Aorta (tissue), 5 donors: ENCODE measurements around the gene NDUFC2. TPM values are rescaled to one million over a fixed set of nuclear protein-coding genes. Genes with fewer than 3 reads are reported as not detected.

ENCODE experiments used
- ATAC-seq: fragments of 200-7000 bp; cut with Tn5 transposase; one replicate; pipeline ENCODE4 v1.9.1; 2022; ENCODE audit warnings: moderate library complexity; ENCODE audit not compliant: low FRiP score
- DNase-seq, 2 donors: peaks; one replicate each; pipeline ENCODE4 v3.0.0-alpha.2; 2020
- H3K27ac ChIP-seq, 2 donors: one replicate each; pipeline ENCODE4 v1.5.1; 2013; ENCODE audit warnings: low read length in 2 of 2, mild to moderate bottlenecking in 2 of 2, moderate library complexity in 2 of 2, control low read depth in 1 of 2, inconsistent platforms in 1 of 2, low read depth in 1 of 2
- H3K27me3 ChIP-seq, 2 donors: one replicate each; pipeline ENCODE4 v1.6.1; 2013; ENCODE audit warnings: control low read depth in 1 of 2, low read length in 1 of 2, mild to moderate bottlenecking in 1 of 2, moderate library complexity in 1 of 2; ENCODE audit not compliant: insufficient read depth in 2 of 2, control insufficient read depth in 1 of 2
- H3K36me3 ChIP-seq, 2 donors: one replicate each; pipeline ENCODE4 v1.6.1; 2013; ENCODE audit warnings: control low read depth in 1 of 2, low read length in 1 of 2, mild to moderate bottlenecking in 1 of 2; ENCODE audit not compliant: insufficient read depth in 2 of 2, control insufficient read depth in 1 of 2
- H3K4me1 ChIP-seq, 2 donors: one replicate each; pipeline ENCODE4 v1.6.1; 2013; ENCODE audit warnings: low read length in 2 of 2, control low read depth in 1 of 2, mild to moderate bottlenecking in 1 of 2, moderate library complexity in 1 of 2; ENCODE audit not compliant: insufficient read depth in 2 of 2, control insufficient read depth in 1 of 2
- H3K4me3 ChIP-seq, 2 donors: one replicate each; pipeline ENCODE4 v1.5.1; 2013; ENCODE audit warnings: low read length in 2 of 2, control low read depth in 1 of 2, mild to moderate bottlenecking in 1 of 2
- H3K9me3 ChIP-seq: one replicate; pipeline ENCODE4 v1.6.1; 2013; ENCODE audit warnings: mild to moderate bottlenecking, low read length; ENCODE audit not compliant: control insufficient read depth
- WGBS, 2 donors: extraction: QIAGEN DNeasy Blood & Tissue Kit; methylation state at CpG; one replicate each; pipeline ENCODE4 v1.1.7; 2013; 5-methylcytosine and 5-hydroxymethylcytosine counted together
- intact Hi-C, 2 donors: fragments of 100-400 bp; cut with DNase I; formaldehyde crosslinking; loops; one replicate each; pipeline versions ENCODE4 v1.14.2 to v1.15.0; 2022
- long read RNA-seq, 2 donors: library from polyadenylated mRNA; unstranded; transcript quantifications; one replicate each; pipeline ENCODE4 v2.0.0, GENCODE V29; 2020 to 2021
- polyA plus RNA-seq, 2 donors: library from polyadenylated mRNA; stranded (reverse); fragments of 200-250 nt; gene quantifications; one replicate each; pipeline ENCODE4 v1.2.3, GENCODE V29; 2013
- total RNA-seq, 2 donors: library from RNA; stranded (reverse); fragmentation: NEBNext Ultra II Directional; extraction: Animal tissue kit (Norgen Biotek cat#: 25700); gene quantifications; one replicate each; pipeline ENCODE4 v1.2.1, GENCODE V29; 2021
- donor health status: healthy with polysubstance abuse.
- donor health status: Bipolar disorder and iron deficiency.
- donor health status: DM: no; HTN: no; CAD: no.
- donor health status: DM: no; HTN: no; CAD: no.
- donor health status: DM: yes; HTN: yes; CAD: no.

The NDUFC2 gene
- total RNA-seq (100 to 1,000 TPM; 105 to 154 TPM), polyA plus RNA-seq (100 to 1,000 TPM; 138 to 174 TPM)
- long read RNA-seq, donor 1, transcript NDUFC2-201 (3 exons, 2,518 nt): major isoform, 36 of 39 reads
- long read RNA-seq, donor 1, partial matches to known transcripts: 0 of 39 reads
- long read RNA-seq, donor 1, other reads (novel, unspliced or antisense): 3 of 39 reads
- long read RNA-seq, donor 2, transcript NDUFC2-201 (3 exons, 2,518 nt): major isoform, 45 of 45 reads
- long read RNA-seq, donor 2, partial matches to known transcripts: 0 of 45 reads
- long read RNA-seq, donor 2, other reads (novel, unspliced or antisense): 0 of 45 reads

- Histone ChIP-seq H3K27ac (peak within 1 kb of the TSS; percentile 63 to 69), H3K4me1 (peaks cover 0 to 9% of the 10 kb centered on the region in 2 donors), H3K9me3 (no peaks in the 10 kb centered on the region), H3K4me3 (peak within 1 kb of the TSS; percentile 72 to 96), H3K36me3 (no peaks in the 10 kb centered on the region), H3K27me3 (no peaks in the 10 kb centered on the region)
- 0% methylated on average over 61 to 68 of the region's 68 CpGs for WGBS, 2 donors
- ATAC-seq (peak; percentile 98), DNase-seq (peak; percentile 86 to 93)
- intact Hi-C loops: no loop called here
Observed at GRCh38 chr11:78079232-78080083, at the start of gene NDUFC2. Gene NDUFC2 (minus strand): TSS chr11:78079862. CDS start chr11:78079744, 118 bp downstream.

GRCh38 chr11:78127403-78127802 is 47.7 kb upstream of the NDUFC2 start:
- Histone ChIP-seq H3K36me3 (no peaks in the 10 kb centered on the region), H3K4me3 (no peak overlapping the region), H3K4me1 (no peaks in the 10 kb centered on the region), H3K9me3 (no peaks in the 10 kb centered on the region), H3K27me3 (no peaks in the 10 kb centered on the region), H3K27ac (no peak overlapping the region)
- WGBS, 2 donors: 96 to 99% methylated on average over 3 of the region's 3 CpGs
- ATAC-seq (no peak), DNase-seq (no peak)
- intact Hi-C loops: no loop called here

DNA sequence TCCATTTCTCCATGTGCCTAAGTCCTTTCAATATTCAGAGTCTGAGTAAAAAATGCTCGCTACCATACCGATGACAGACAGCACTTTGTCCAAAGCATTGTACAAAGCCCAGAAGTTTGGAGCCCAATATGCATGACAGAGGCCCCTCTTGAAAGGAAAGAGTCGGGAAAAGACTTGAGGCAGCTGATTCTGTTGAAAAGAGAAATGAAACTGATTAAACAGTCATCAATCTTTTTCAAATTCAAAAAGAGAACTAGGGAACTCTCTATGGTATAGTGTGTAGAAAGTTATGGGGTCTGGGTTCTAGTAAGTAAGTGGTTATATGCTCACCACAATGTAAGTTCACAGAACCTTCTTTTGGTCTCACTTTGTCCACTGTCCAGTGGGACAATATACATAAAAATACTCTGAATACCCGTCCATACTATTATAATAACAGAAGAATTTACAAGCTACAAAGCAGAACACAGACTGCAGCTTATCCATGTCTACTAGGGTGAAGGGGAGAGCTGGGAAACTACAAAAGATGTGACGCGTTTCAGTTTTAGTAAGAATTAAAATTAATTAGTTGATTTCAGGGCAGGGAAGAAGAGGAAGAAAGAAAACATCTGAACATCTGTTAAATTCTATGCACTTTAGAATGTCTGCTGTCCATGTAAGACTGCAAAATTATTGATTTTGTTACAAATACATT is 33.1 kb upstream of the NDUFC2 start:
- ATAC-seq: no peak
- H3K27ac ChIP-seq: no peak overlapping the region
- 78 to 82% methylated on average over 6 of the region's 6 CpGs for WGBS, 2 donors
- H3K36me3 ChIP-seq: peaks cover 1 to 4% of the 10 kb centered on the region in 2 donors
- H3K4me1 ChIP-seq: no peaks in the 10 kb centered on the region
- no peaks in the 10 kb centered on the region for H3K27me3 ChIP-seq
- H3K4me3 ChIP-seq: no peak overlapping the region
- intact Hi-C loops: no loop called here
- no peak for DNase-seq
- no peaks in the 10 kb centered on the region for H3K9me3 ChIP-seq

DNA sequence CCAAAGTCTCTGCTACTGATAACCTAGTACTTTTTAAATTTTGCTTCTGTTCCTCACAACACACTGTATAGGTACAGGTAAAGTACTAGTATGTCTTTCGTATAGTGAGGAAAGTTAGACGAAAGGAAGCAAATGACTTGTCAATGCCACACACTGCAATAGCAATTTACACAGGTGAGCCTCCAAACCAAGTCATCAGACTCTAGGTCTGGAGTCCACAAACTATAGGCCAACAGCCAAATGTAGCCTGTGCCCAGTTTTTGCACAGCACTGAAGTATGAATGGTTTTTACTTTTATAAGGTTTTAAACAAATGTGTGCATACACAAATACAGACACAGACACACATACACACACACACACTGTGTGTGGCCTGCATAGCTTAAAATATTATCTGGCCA is 31.6 kb upstream of the NDUFC2 start:
- WGBS, 2 donors: 92 to 97% methylated on average over 2 of the region's 2 CpGs
- intact Hi-C loops: no loop called here
- Histone ChIP-seq H3K4me3 (no peak overlapping the region), H3K36me3 (peaks cover 1 to 4% of the 10 kb centered on the region in 2 donors), H3K9me3 (no peaks in the 10 kb centered on the region), H3K27me3 (no peaks in the 10 kb centered on the region), H3K4me1 (no peaks in the 10 kb centered on the region), H3K27ac (no peak overlapping the region)
- ATAC-seq (no peak), DNase-seq (no peak)

DNA sequence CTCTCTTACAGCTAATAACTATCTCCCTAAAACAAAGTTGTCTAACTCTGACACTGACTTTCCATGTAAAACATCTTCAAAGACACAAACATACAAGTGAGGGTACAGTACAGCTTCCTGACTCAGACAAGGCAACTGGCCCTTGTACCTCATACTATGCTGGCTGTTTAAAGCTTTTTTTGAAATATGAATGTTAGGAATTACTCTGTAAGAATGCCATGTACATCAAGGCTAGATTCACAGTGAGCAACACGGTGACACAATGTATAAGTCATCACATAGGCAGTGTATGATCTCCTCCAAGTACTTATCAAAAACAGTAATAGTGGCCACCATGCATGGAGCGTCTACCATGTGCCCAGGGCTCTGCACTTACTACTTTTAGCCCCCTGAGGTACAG is 31.2 kb upstream of the NDUFC2 start:
- 87% methylated on average over 2 of the region's 2 CpGs for WGBS, 2 donors
- no peak overlapping the region for H3K27ac ChIP-seq

DNA sequence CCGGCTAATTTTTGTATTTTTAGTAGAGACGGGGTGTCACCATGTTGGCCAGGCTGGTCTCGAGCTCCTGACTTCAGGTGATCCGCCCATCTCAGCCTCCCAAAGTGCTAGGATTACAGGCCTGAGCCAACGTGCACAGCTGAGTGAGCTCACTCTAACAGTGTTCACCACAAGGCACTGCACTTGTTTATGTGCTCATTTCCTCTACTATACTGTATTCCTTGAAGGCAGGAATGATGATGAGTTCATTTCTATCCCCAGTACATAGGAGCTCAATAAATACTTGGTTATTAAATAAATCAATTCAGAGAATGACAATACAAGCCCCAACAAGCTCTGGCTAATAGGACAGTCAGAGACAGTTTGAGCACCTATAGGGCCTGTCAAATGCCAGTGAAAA is 30.7 kb upstream of the NDUFC2 start:
- Histone ChIP-seq H3K36me3 (peaks cover 1 to 4% of the 10 kb centered on the region in 2 donors), H3K27ac (no peak overlapping the region), H3K27me3 (no peaks in the 10 kb centered on the region), H3K4me1 (no peaks in the 10 kb centered on the region), H3K9me3 (no peaks in the 10 kb centered on the region), H3K4me3 (no peak overlapping the region)
- 89% methylated on average over 5 of the region's 5 CpGs for WGBS, 2 donors
- DNase-seq: no peak
- intact Hi-C loops: no loop called here
- no peak for ATAC-seq

More for the DNA sequence above, 31.2 kb upstream of the NDUFC2 start:
- no peaks in the 10 kb centered on the region for H3K4me1 ChIP-seq
- no peak for DNase-seq
- ATAC-seq: no peak
- no peaks in the 10 kb centered on the region for H3K27me3 ChIP-seq
- intact Hi-C loops: no loop called here
- no peaks in the 10 kb centered on the region for H3K9me3 ChIP-seq
- H3K4me3 ChIP-seq: no peak overlapping the region
- H3K36me3 ChIP-seq: peaks cover 1 to 4% of the 10 kb centered on the region in 2 donors

DNA sequence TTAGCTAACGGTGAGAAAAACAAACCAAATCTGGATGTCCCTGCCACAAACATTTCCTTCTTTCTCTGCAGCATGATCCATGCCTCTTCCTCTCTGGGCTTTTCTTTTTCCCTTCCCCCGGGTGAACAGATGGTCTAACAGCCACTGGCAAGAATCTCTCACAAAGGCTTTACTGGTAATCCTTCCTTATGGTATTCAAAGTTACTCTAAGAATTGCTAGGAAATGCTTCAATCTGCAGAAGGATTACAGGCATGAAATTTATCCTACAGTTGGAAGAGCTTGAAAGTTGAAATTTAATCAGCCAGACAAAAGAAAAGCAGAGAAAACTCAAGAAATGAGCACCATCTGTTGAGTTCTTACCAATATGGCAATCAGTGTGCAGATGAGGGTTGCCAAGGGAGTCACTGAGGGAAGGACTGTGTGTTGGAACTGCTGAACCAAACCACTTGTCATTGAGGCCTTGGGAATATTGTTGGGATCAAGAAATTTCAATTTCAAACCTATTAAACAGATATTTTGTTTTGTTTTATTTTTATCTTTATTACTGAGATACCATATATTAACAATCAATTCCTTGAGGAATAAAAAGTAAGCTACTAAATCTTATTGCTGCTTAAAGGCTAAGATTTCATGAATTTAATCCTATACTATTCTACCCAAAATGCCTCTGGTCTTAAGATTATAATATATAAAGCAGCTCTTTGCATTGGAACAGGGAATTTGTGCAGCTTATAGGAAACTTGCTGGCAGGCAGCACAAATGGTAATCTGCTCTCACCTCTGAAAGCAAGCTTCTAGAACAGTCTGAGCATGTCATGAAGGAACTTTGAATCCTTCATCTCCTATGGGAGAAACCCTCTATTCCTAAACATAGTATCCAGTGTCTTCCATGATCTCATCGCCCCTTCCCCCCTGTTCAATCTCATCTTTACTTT is 29.7 kb upstream of the NDUFC2 start:
- 75 to 81% methylated on average over 3 of the region's 3 CpGs for WGBS, 2 donors
- Histone ChIP-seq H3K36me3 (peaks cover 1 to 4% of the 10 kb centered on the region in 2 donors), H3K27me3 (no peaks in the 10 kb centered on the region)

More for the DNA sequence above, 29.7 kb upstream of the NDUFC2 start:
- H3K27ac ChIP-seq: no peak overlapping the region
- DNase-seq: no peak
- ATAC-seq: no peak
- H3K4me1 ChIP-seq: no peaks in the 10 kb centered on the region
- H3K9me3 ChIP-seq: no peaks in the 10 kb centered on the region
- intact Hi-C loops: no loop called here
- no peak overlapping the region for H3K4me3 ChIP-seq
